HepG2 (cell line): Measurements from ENCODE around the gene STUB1. TPM values are rescaled to one million over a fixed set of nuclear protein-coding genes. Genes with fewer than 3 reads are reported as not detected.

Experiments used
- ARNT2 ChIP-seq: sonication (generic); formaldehyde crosslinking; IDR thresholded peaks from 2 replicates; pipeline ENCODE4 v1.8.0; 2022; ENCODE audit warnings: mild to moderate bottlenecking, low read depth, missing genetic modification reagents, moderate library complexity
- ELF4 ChIP-seq: sonication (generic); formaldehyde crosslinking; IDR thresholded peaks from 2 replicates; pipeline ENCODE4 v1.5.0; 2020; ENCODE audit warnings: missing genetic modification reagents, mild to moderate bottlenecking, moderate library complexity, borderline replicate concordance
- HDAC6 ChIP-seq: fragments of 200-600 bp; sonication (generic); IDR thresholded peaks from 2 replicates; pipeline ENCODE4 v1.7.0; 2017; ENCODE audit warnings: mild to moderate bottlenecking, antibody characterized with exemption, low read length, low read depth
- HNRNPLL ChIP-seq: fragments of 200-400 bp; formaldehyde crosslinking; IDR thresholded peaks from 2 replicates; pipeline ENCODE4 v1.6.1; 2017; ENCODE audit warnings: mild to moderate bottlenecking, low read depth, low read length; ENCODE audit not compliant: poor library complexity, severe bottlenecking
- JUN ChIP-seq: sonication (generic); formaldehyde crosslinking; IDR thresholded peaks from 2 replicates; pipeline ENCODE4 v1.4.0; 2020; ENCODE audit warnings: mild to moderate bottlenecking, missing genetic modification reagents
- PRMT3 ChIP-seq: sonication (generic); formaldehyde crosslinking; IDR thresholded peaks from 2 replicates; pipeline ENCODE4 v1.8.1; 2022; ENCODE audit warnings: low read depth, mild to moderate bottlenecking, moderate library complexity, missing genetic modification reagents, borderline replicate concordance
- SMAD9 ChIP-seq: sonication (generic); formaldehyde crosslinking; IDR thresholded peaks from 2 replicates; pipeline ENCODE4 v1.5.1; 2020; ENCODE audit warnings: mild to moderate bottlenecking, missing genetic modification reagents
- TFAP4 ChIP-seq: sonication (generic); IDR thresholded peaks from 2 replicates; pipeline ENCODE4 v1.6.1; 2016; ENCODE audit warnings: low read depth, borderline replicate concordance
- ZBTB20 ChIP-seq: sonication (generic); formaldehyde crosslinking; IDR thresholded peaks from 2 replicates; pipeline ENCODE4 v1.8.1; 2023; ENCODE audit warnings: missing genetic modification reagents, low read depth, mild to moderate bottlenecking, borderline replicate concordance
- ZNF713 ChIP-seq: sonication (generic); formaldehyde crosslinking; IDR thresholded peaks from 2 replicates; pipeline ENCODE4 v1.4.0; 2020; ENCODE audit warnings: mild to moderate bottlenecking, missing genetic modification reagents
- polyA plus RNA-seq, 8 experiments: library from polyadenylated mRNA; depleted of rRNA in 3 of 8; stranded (reverse) in 7 of 8; unstranded in 1 of 8; fragments of >200 nt; fragmentation: Illumina TruSeq in 4 of 8; extraction: Trizol in 4 of 8; gene quantifications; 2 replicates each; pipeline versions ENCODE4 v1.2.1 to v1.2.3, GENCODE V29; 2011 to 2016; ENCODE audit warnings: low read depth in 4 of 8, missing spikeins in 1 of 8, mixed read lengths in 1 of 8; ENCODE audit not compliant: insufficient read depth in 1 of 8
- total RNA-seq, 5 experiments: library from RNA; depleted of rRNA; stranded (reverse); fragments of >200 nt; fragmentation: Illumina TruSeq; extraction: Trizol; gene quantifications; 2 replicates each; pipeline ENCODE4 v1.2.3, GENCODE V29; 2016; ENCODE audit warnings: low read depth in 1 of 5
- TF ChIP-seq, protein P1 (sequence below), 2 experiments: fragments of 450-650 bp in 1 of 2; sonication (generic) in 1 of 2; formaldehyde crosslinking in 1 of 2; IDR thresholded peaks; 2 replicates each; pipeline versions ENCODE4 v1.6.1 to v1.8.0; 2016 to 2022; ENCODE audit warnings: antibody characterized with exemption in 1 of 2, mild to moderate bottlenecking in 1 of 2, missing genetic modification reagents in 1 of 2
- TF ChIP-seq, protein P2 (sequence below): sonication (generic); formaldehyde crosslinking; IDR thresholded peaks from 2 replicates; pipeline ENCODE4 v1.4.0; 2020; ENCODE audit warnings: missing genetic modification reagents

The STUB1 gene
- total and polyA plus RNA-seq, 2 of the 13 experiments (the other 11 are each of a cell fraction or from before 2014, with no cell fraction given) = 52.9 to 78.2 TPM

- TF ChIP-seq, protein P1, sequence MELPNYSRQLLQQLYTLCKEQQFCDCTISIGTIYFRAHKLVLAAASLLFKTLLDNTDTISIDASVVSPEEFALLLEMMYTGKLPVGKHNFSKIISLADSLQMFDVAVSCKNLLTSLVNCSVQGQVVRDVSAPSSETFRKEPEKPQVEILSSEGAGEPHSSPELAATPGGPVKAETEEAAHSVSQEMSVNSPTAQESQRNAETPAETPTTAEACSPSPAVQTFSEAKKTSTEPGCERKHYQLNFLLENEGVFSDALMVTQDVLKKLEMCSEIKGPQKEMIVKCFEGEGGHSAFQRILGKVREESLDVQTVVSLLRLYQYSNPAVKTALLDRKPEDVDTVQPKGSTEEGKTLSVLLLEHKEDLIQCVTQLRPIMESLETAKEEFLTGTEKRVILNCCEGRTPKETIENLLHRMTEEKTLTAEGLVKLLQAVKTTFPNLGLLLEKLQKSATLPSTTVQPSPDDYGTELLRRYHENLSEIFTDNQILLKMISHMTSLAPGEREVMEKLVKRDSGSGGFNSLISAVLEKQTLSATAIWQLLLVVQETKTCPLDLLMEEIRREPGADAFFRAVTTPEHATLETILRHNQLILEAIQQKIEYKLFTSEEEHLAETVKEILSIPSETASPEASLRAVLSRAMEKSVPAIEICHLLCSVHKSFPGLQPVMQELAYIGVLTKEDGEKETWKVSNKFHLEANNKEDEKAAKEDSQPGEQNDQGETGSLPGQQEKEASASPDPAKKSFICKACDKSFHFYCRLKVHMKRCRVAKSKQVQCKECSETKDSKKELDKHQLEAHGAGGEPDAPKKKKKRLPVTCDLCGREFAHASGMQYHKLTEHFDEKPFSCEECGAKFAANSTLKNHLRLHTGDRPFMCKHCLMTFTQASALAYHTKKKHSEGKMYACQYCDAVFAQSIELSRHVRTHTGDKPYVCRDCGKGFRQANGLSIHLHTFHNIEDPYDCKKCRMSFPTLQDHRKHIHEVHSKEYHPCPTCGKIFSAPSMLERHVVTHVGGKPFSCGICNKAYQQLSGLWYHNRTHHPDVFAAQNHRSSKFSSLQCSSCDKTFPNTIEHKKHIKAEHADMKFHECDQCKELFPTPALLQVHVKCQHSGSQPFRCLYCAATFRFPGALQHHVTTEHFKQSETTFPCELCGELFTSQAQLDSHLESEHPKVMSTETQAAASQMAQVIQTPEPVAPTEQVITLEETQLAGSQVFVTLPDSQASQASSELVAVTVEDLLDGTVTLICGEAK (IDR thresholded peaks at IDR 0.05) = no peak
- TF ChIP-seq, protein P1 (CRISPR knock-in tag; IDR thresholded peaks at IDR 0.05) = peak; percentile 67; the same call in 1 of the 2 replicates
- no peak for TF ChIP-seq TFAP4
- TF ChIP-seq ZBTB20 (CRISPR knock-in tag) = no peak
- TF ChIP-seq, protein P2, sequence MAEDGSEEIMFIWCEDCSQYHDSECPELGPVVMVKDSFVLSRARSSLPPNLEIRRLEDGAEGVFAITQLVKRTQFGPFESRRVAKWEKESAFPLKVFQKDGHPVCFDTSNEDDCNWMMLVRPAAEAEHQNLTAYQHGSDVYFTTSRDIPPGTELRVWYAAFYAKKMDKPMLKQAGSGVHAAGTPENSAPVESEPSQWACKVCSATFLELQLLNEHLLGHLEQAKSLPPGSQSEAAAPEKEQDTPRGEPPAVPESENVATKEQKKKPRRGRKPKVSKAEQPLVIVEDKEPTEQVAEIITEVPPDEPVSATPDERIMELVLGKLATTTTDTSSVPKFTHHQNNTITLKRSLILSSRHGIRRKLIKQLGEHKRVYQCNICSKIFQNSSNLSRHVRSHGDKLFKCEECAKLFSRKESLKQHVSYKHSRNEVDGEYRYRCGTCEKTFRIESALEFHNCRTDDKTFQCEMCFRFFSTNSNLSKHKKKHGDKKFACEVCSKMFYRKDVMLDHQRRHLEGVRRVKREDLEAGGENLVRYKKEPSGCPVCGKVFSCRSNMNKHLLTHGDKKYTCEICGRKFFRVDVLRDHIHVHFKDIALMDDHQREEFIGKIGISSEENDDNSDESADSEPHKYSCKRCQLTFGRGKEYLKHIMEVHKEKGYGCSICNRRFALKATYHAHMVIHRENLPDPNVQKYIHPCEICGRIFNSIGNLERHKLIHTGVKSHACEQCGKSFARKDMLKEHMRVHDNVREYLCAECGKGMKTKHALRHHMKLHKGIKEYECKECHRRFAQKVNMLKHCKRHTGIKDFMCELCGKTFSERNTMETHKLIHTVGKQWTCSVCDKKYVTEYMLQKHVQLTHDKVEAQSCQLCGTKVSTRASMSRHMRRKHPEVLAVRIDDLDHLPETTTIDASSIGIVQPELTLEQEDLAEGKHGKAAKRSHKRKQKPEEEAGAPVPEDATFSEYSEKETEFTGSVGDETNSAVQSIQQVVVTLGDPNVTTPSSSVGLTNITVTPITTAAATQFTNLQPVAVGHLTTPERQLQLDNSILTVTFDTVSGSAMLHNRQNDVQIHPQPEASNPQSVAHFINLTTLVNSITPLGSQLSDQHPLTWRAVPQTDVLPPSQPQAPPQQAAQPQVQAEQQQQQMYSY (CRISPR knock-in tag) = no peak
- no peak; the same call in 1 of the 2 replicates for TF ChIP-seq ZNF713
- no peak for TF ChIP-seq ELF4
- no peak for TF ChIP-seq HNRNPLL
- peak; percentile 50; the same call in 1 of the 2 replicates for TF ChIP-seq ARNT2 (CRISPR knock-in tag)
- TF ChIP-seq SMAD9 = no peak
- TF ChIP-seq HDAC6 = no peak
- peak; percentile 61; the same call in 1 of the 2 replicates for TF ChIP-seq JUN (CRISPR knock-in tag)
- 0 out of 2 replicates have a peak, but pooled peaks have one; percentile 57 for TF ChIP-seq PRMT3 (CRISPR knock-in tag)
These were observed 37.8 kb upstream of the STUB1 start (continued) for GRCh38 chr16:642189-643049.
